WERI-Rb-1 (cell line): Measurements from ENCODE around the gene TCEANC2.
"Not testable (repeated sequence)": the region's sequence is repeated elsewhere in the genome, so short reads cannot be mapped to it uniquely, and the experiment has no call there.

Experiments used
- DNase-seq: peaks from one replicate; pipeline ENCODE4 v3.0.0-alpha.2; 2020
- H3K27ac ChIP-seq: fragments of 250-450 bp; sonication (Bioruptor Pico); 2 replicates; pipeline ENCODE4 v1.5.1; 2020; ENCODE audit warnings: mild to moderate bottlenecking, moderate library complexity
- H3K27me3 ChIP-seq: fragments of 250-450 bp; sonication (Bioruptor Pico); 2 replicates; pipeline ENCODE4 v1.5.1; 2021; ENCODE audit warnings: mild to moderate bottlenecking, low read depth, moderate library complexity; ENCODE audit not compliant: insufficient read depth, severe bottlenecking
- H3K36me3 ChIP-seq: fragments of 250-450 bp; sonication (Bioruptor Pico); 2 replicates; pipeline ENCODE4 v1.5.1; 2020; ENCODE audit warnings: mild to moderate bottlenecking, moderate library complexity
- H3K4me3 ChIP-seq: 2 replicates; pipeline ENCODE4 v1.5.1; 2011; ENCODE audit warnings: low read depth, mild to moderate bottlenecking, control low read depth, low read length
- H3K9me3 ChIP-seq: fragments of 250-450 bp; sonication (Bioruptor Pico); 2 replicates; pipeline ENCODE4 v1.5.1; 2021; ENCODE audit warnings: mild to moderate bottlenecking, moderate library complexity; ENCODE audit not compliant: severe bottlenecking
- TF ChIP-seq, protein P1 (sequence below): IDR thresholded peaks from 2 replicates; pipeline ENCODE4 v1.5.1; 2011; ENCODE audit warnings: low read depth, mild to moderate bottlenecking, control low read depth, inconsistent platforms, low read length

The TCEANC2 gene

DNA sequence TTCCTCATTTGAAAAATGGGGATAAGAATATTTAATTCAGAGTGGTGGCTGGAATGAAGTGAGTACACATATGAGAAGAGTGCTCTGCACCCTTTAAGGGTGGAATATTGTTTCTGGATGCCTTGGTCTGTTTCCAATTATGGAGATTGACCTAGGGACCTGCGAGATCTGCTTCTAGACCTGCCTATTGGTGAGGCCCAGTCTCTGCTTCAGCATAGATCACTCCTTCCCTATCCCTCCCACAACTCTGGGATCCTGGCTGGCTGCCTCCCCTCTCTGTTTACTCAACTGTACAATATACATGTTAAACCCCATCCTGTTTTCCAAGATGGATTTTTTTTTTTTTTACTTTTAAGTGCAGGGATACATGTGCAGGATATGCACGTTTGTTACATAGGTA lies 29.1 kb upstream of the TCEANC2 start:
- DNase-seq, result no peak
- H3K4me3 ChIP-seq, result no peak overlapping the region
- no peaks in the 10 kb centered on the region for H3K27me3 ChIP-seq
- TF ChIP-seq, protein P1, sequence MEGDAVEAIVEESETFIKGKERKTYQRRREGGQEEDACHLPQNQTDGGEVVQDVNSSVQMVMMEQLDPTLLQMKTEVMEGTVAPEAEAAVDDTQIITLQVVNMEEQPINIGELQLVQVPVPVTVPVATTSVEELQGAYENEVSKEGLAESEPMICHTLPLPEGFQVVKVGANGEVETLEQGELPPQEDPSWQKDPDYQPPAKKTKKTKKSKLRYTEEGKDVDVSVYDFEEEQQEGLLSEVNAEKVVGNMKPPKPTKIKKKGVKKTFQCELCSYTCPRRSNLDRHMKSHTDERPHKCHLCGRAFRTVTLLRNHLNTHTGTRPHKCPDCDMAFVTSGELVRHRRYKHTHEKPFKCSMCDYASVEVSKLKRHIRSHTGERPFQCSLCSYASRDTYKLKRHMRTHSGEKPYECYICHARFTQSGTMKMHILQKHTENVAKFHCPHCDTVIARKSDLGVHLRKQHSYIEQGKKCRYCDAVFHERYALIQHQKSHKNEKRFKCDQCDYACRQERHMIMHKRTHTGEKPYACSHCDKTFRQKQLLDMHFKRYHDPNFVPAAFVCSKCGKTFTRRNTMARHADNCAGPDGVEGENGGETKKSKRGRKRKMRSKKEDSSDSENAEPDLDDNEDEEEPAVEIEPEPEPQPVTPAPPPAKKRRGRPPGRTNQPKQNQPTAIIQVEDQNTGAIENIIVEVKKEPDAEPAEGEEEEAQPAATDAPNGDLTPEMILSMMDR, result no peak
- H3K9me3 ChIP-seq, result no peaks in the 10 kb centered on the region
- no peaks in the 10 kb centered on the region for H3K36me3 ChIP-seq
- H3K27ac ChIP-seq, result no peak overlapping the region

DNA sequence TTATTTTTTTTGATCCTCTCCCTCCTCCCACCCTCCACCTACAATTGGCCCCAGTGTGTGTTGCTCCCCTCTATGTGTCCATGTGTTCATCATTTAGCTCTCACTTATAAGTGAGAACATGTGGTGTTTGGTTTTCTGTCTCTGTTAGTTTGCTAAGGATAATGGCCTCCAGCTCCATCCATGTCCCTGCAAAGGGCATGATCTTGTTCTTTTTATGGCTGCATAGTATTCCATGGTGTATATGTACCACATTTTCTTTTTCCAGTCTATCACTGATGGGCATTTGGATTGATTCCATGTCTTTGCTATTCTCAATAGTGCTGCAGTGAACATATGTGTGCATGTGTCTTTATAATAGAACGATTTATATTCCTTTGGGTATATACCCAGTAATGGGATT lies 28.6 kb upstream of the TCEANC2 start:
- DNase-seq, H3K27me3 ChIP-seq, H3K27ac ChIP-seq, H3K36me3 ChIP-seq, H3K4me3 ChIP-seq, H3K9me3 ChIP-seq: not testable (repeated sequence)

DNA sequence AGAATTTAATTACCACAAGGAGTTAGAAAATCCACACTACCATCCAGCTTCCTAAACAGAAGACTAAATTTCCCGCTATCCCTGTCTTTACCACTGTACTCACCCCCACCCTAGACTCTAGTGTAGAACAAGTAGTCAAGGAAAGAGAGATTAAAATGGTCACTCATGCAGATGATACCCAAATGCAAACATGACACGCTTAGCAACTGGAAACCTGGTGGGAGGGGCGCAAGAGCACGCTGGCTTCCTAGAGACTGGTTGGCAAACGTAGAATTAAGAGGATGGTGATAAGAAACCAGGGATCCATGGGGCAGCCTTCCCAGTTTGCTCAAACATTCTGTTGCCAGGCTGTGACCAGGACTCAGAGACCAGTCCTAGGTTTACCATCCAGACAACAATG lies 25.6 kb upstream of the TCEANC2 start:
- TF ChIP-seq, protein P1, result no peak
- no peak for DNase-seq
- H3K36me3 ChIP-seq, result peaks cover 17% of the 10 kb centered on the region
- H3K4me3 ChIP-seq, result no peak overlapping the region
- no peak overlapping the region for H3K27ac ChIP-seq
- no peaks in the 10 kb centered on the region for H3K9me3 ChIP-seq
- H3K27me3 ChIP-seq, result no peaks in the 10 kb centered on the region

DNA sequence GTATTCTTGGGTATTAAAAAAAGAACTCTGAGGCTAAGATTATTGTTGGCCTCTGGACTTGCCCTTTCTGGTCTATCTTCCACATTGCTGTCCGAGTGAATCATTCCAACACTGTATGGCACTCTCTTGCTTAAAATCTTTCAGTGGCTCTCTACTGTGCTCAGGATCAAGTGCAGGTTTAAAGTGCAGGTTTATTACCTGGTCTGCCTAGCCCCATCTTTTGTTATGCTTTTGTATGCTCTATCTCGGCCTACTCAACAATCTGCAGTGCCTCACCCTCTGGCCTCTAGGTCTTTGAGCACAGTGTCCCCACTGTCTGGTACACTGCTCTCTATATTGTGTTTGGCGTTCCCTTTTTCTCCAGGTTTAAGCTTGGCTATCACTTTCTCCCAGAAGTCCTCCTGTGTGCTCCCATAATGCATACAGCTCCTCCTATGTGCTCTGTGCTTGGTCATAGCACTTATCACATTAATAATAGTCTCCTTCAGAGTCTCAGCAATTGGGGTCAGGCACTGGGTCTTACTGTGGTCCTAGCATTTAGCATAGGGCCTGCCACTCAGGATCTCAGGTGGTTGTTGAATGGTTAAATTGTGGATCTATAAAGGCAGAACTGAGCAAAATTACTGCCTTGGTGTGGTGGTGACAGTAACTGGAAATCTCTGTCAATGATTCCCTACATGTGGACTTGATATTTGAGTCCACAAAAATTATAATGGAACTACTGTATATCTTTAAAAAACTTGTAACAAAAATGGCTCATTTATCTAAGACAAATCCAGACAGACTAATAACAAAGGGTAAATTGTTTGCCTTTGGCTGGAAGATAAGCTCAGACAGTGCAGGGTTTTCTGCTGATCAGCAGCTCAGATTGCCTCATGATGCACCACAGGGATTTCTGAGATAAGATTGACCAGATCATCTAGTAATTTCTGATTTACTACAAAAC lies 24.8 kb upstream of the TCEANC2 start:
- Histone ChIP-seq H3K27ac (no peak overlapping the region), H3K27me3 (no peaks in the 10 kb centered on the region), H3K9me3 (no peaks in the 10 kb centered on the region), H3K4me3 (no peak overlapping the region), H3K36me3 (peaks cover 17% of the 10 kb centered on the region)
- no peak for DNase-seq
- TF ChIP-seq, protein P1, result no peak

DNA sequence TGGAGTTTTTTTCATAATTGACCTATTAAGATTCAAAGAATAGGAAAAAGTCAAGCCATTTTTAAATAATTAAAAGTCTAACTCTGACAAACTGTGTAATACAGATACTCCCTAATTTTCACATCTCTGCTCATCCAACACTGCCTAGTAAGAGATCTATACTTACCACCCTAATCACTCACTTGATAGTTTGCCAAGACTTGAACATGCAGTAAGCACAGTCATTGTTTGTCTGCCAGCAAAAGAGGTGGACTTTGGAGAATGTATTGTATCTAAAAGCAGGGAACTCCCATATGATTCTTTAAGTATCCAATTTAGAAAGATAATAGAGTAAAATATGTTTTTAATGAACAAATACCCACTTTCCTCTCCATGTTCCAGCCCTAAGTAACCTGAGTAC lies 15.9 kb upstream of the TCEANC2 start:
- Histone ChIP-seq H3K27ac (no peak overlapping the region), H3K4me3 (no peak overlapping the region), H3K9me3 (no peaks in the 10 kb centered on the region), H3K36me3 (peaks cover 54% of the 10 kb centered on the region), H3K27me3 (no peaks in the 10 kb centered on the region)
- TF ChIP-seq, protein P1, result no peak
- no peak for DNase-seq

DNA sequence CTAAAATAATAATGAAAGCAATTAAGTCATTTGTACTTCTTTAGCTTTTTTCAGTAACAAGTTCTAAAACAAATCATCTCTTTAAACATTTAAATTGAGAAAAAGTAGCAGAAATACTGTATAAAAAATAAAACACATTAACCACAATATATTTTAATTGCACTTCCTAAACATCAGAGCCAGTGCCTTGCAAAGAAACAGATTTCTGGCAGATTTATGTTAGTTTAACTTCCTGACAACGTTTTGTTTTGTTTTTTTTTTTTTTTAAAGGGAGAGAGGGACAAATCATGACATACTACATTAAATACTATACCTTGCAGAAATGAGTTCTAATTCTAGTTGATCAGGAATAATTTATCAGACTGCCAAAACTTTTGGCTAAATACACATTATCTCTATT lies 11.6 kb upstream of the TCEANC2 start:
- Histone ChIP-seq H3K4me3 (no peak overlapping the region), H3K9me3 (no peaks in the 10 kb centered on the region), H3K27me3 (no peaks in the 10 kb centered on the region), H3K36me3 (peaks cover 41% of the 10 kb centered on the region), H3K27ac (no peak overlapping the region)
- TF ChIP-seq, protein P1, result no peak
- DNase-seq, result no peak
